Left lung (tissue), 10 donors: Measurements from ENCODE around the gene SYT14. TPM values are rescaled to one million over a fixed set of nuclear protein-coding genes. Genes with fewer than 3 reads are reported as not detected.
"Not testable (repeated sequence)": the region's sequence is repeated elsewhere in the genome, so short reads cannot be mapped to it uniquely, and the experiment has no call there.

Source experiments
- ATAC-seq: fragments of 200-7000 bp; cut with Tn5 transposase; one replicate; pipeline ENCODE4 v1.9.1; 2020; ENCODE audit warnings: moderate library complexity
- DNase-seq, 4 donors: peaks; one replicate each; pipeline ENCODE4 v3.0.0-alpha.2; 2013 to 2020
- H3K27ac ChIP-seq, 2 donors: fragments of 200-600 bp; sonication (generic) in 1 of 2; one replicate each; pipeline versions ENCODE4 v1.5.0 to v1.8.0; 2020 to 2021
- H3K27me3 ChIP-seq, 2 donors: fragments of 200-600 bp; sonication (generic) in 1 of 2; one replicate each; pipeline versions ENCODE4 v1.5.0 to v1.8.0; 2020 to 2021
- H3K36me3 ChIP-seq, 2 donors: fragments of 200-600 bp; sonication (generic) in 1 of 2; one replicate each; pipeline versions ENCODE4 v1.5.0 to v1.8.0; 2020 to 2021
- H3K4me1 ChIP-seq, 2 donors: fragments of 200-600 bp; one replicate each; pipeline ENCODE4 v1.8.0; 2021
- H3K4me3 ChIP-seq, 2 donors: fragments of 200-600 bp; sonication (generic) in 1 of 2; one replicate each; pipeline versions ENCODE4 v1.5.0 to v1.8.0; 2020 to 2021; ENCODE audit warnings: mild to moderate bottlenecking in 1 of 2
- H3K9me3 ChIP-seq, 2 donors: fragments of 200-600 bp; sonication (generic) in 1 of 2; one replicate each; pipeline versions ENCODE4 v1.5.0 to v1.8.0; 2020 to 2021
- intact Hi-C, 2 donors: fragments of 100-400 bp; cut with DNase I; formaldehyde crosslinking; loops; one replicate each; pipeline versions ENCODE4 v1.11.2 to v1.14.2; 2022
- polyA plus RNA-seq, 6 donors: library from polyadenylated mRNA; unstranded; fragments of 120-200 nt; gene quantifications; one replicate each; pipeline ENCODE4 v1.2.1, GENCODE V29; 2013; ENCODE audit not compliant: insufficient read length in 6 of 6
- total RNA-seq, 2 donors: library from RNA; stranded (reverse); fragmentation: NEBNext Ultra II Directional; extraction: Animal tissue kit (Norgen Biotek cat#: 25700); gene quantifications; one replicate each; pipeline ENCODE4 v1.2.1, GENCODE V29; 2021
- TF ChIP-seq, protein P1 (sequence below), 2 donors: fragments of 200-600 bp; sonication (generic) in 1 of 2; IDR thresholded peaks; one replicate each; pipeline versions ENCODE4 v1.5.0 to v1.8.0; 2021; ENCODE audit warnings: antibody characterized with exemption in 2 of 2
- donor health status: DM: no; HTN: yes; CAD: no.
- donor health status: DM: no; HTN: no; CAD: no.

SYT14 gene
- total and polyA plus RNA-seq, 8 donors: 0.16 to 1.1 (median 0.34) TPM; not detected in 1

DNA sequence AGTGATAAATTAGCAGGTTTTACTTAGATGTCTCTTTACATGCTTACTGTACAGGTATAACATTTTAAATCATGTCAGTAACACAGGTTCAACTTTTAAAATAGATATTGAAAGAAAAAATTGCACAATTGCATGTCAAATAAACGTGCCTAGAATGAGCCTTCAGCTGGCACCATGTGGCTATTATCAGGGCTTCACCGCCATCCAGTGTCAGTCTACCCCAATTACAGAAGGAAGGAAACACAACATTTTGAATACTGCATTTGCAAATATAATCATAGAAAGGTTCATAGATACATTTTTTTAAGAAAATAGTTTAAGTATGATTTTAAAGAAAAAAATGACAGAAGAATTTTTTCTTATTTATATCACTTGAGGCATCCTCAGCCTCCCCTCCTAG lies 247.0 kb downstream of the SYT14 start:
- intact Hi-C loops: no loop called here
- H3K4me3 ChIP-seq: no peak overlapping the region
- ATAC-seq: no peak
- no peak overlapping the region for H3K27ac ChIP-seq
- no peaks in the 10 kb centered on the region for H3K9me3 ChIP-seq
- H3K36me3 ChIP-seq: no peaks in the 10 kb centered on the region
- no peak for DNase-seq
- no peaks in the 10 kb centered on the region for H3K4me1 ChIP-seq
- H3K27me3 ChIP-seq: no peaks in the 10 kb centered on the region
- TF ChIP-seq, protein P1, sequence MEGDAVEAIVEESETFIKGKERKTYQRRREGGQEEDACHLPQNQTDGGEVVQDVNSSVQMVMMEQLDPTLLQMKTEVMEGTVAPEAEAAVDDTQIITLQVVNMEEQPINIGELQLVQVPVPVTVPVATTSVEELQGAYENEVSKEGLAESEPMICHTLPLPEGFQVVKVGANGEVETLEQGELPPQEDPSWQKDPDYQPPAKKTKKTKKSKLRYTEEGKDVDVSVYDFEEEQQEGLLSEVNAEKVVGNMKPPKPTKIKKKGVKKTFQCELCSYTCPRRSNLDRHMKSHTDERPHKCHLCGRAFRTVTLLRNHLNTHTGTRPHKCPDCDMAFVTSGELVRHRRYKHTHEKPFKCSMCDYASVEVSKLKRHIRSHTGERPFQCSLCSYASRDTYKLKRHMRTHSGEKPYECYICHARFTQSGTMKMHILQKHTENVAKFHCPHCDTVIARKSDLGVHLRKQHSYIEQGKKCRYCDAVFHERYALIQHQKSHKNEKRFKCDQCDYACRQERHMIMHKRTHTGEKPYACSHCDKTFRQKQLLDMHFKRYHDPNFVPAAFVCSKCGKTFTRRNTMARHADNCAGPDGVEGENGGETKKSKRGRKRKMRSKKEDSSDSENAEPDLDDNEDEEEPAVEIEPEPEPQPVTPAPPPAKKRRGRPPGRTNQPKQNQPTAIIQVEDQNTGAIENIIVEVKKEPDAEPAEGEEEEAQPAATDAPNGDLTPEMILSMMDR (IDR thresholded peaks at IDR 0.05): no peak

DNA sequence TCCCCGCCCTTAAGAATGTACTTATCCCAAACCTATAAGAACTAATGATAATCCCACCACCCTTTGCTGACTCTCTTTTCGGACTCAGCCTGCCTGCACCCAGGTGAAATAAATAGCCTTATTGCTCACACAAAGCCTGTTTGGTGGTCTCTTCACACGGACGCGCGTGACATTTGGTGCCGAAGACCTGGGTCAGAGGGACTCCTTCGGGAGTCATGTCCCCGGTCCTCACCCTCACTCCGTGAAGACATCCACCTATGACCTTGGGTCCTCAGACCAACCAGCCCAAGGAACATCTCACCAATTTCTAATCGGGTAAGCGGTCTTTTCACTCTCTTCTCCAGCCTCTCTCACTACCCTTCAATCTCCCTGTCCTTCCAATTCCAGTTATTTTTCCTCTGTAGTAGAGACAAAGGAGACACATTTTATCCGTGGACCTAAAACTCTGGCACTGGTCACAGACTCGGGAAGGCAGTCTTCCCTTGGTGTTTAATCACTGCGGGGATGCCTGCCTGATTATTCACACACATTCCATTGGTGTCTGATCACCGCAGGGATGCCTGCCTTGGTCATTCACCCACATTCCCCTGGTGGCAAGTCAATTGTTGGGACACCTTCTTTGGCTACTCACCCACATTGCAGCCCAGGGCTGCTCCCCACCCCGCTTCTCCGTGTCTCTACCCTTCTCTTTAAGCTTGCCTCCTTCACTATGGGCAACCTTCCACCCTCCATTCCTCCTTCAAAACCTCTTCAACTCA lies 250.0 kb downstream of the SYT14 start:
- H3K36me3 ChIP-seq, H3K27me3 ChIP-seq, intact Hi-C loops, H3K9me3 ChIP-seq, DNase-seq, H3K4me1 ChIP-seq, H3K4me3 ChIP-seq, H3K27ac ChIP-seq, ATAC-seq: not testable (repeated sequence)

DNA sequence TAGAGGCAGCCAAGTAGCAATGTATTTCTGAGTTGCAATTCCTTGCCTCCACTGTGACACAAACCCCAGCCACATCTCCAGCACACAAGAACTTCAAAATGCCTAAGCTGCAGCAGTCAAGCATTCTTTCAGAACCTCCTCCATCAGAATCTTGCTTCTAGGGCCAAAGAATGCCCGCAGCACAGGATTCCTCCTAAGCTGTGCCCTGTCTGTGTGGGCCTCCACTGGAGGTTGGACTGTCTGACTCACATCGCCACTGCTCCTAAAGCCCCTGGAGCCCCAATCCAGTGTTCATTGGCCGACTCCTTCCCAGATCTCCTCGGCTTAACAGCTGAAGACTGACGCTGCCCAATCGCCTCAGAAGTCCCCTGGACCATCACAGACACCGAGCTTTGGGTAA lies 251.4 kb downstream of the SYT14 start:
- no peaks in the 10 kb centered on the region for H3K36me3 ChIP-seq
- intact Hi-C loops: no loop called here
- no peaks in the 10 kb centered on the region for H3K4me1 ChIP-seq
- no peaks in the 10 kb centered on the region for H3K27me3 ChIP-seq
- H3K27ac ChIP-seq: no peak overlapping the region
- H3K4me3 ChIP-seq: no peak overlapping the region
- peaks cover 0 to 7% of the 10 kb centered on the region in 2 donors for H3K9me3 ChIP-seq
- no peak for ATAC-seq
- no peak for DNase-seq
- TF ChIP-seq, protein P1 (IDR thresholded peaks at IDR 0.05): no peak

DNA sequence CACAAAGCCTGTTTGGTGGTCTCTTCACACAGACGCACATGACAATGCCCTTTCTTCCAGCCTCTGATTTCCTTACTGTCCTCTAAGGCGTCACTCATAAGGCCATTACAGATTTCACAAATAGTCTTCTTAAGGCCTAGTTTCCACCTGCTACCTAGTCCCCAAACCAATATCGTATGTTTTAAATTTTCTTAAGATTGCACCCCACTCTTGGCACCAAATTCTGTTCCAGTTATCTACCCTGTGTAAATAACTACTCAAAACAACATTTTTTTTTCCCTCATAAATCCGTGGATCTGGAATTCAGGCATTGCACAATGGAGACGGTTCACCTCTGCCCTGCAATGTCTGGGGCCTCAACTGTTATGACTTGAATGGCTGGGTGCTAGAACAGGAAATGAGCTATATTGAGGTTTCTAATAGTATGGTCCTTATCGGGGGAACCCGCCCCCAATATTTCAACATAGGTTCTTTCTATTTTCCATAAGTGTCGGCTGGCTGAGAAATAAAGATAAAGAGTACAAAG lies 257.7 kb downstream of the SYT14 start:
- no peak overlapping the region for H3K4me3 ChIP-seq
- H3K9me3 ChIP-seq: peaks cover 0 to 31% of the 10 kb centered on the region in 2 donors
- ATAC-seq (no peak), DNase-seq (no peak)
- no peaks in the 10 kb centered on the region for H3K27me3 ChIP-seq
- H3K27ac ChIP-seq: no peak overlapping the region
- TF ChIP-seq, protein P1 (IDR thresholded peaks at IDR 0.05): no peak
- H3K36me3 ChIP-seq: no peaks in the 10 kb centered on the region
- H3K4me1 ChIP-seq: no peaks in the 10 kb centered on the region
- intact Hi-C loops: no loop called here

DNA sequence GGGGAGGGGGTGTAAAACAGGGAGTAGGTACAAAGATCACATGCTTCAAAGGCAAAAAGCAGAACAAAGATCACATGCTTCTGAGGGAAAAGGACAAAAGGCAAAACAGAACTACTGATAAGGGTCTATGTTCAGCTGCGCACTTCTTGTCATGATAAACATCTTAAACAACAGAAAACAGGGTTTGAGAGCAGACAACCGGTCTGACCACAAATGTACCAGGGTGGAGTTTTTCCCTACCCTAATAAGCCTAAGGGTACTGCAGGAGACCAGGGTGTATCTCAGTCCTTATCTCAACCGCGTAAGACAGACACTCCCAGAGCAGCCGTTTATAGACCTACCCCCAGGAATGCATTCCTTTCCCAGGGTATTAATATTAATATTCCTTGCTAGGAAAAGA lies 258.2 kb downstream of the SYT14 start:
- ATAC-seq, H3K27ac ChIP-seq, H3K36me3 ChIP-seq, H3K27me3 ChIP-seq, intact Hi-C loops, H3K4me1 ChIP-seq, H3K4me3 ChIP-seq, DNase-seq: not testable (repeated sequence)
- H3K9me3 ChIP-seq: peaks cover 0 to 28% of the 10 kb centered on the region in 2 donors

DNA sequence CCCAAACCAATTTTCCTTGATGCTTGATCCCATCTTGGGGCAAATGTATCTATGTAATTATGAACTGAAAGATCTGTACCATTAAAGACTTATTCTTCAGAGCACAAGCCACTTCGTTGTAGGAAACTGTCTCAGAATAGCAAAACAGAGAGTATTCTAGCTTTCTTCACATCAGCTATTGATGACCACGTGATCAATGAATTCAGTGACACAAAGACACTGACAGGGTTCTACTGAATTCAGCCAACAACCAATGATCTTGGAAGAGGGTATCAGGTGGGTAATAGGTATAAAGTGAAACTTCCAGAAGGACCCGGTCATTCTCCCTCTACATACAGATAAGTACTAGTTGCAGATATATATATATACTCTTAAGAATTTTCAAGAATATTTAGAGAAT lies 260.8 kb downstream of the SYT14 start:
- no peak for DNase-seq
- Histone ChIP-seq H3K9me3 (peaks cover 0 to 24% of the 10 kb centered on the region in 2 donors), H3K27me3 (no peaks in the 10 kb centered on the region), H3K4me1 (no peaks in the 10 kb centered on the region), H3K27ac (no peak overlapping the region), H3K4me3 (no peak overlapping the region), H3K36me3 (no peaks in the 10 kb centered on the region)
- TF ChIP-seq, protein P1 (IDR thresholded peaks at IDR 0.05): no peak
- intact Hi-C loops: no loop called here
- no peak for ATAC-seq
